Right lobe of liver (tissue), 6 donors: Measurements from ENCODE around the gene HDX. TPM values are rescaled to one million over a fixed set of nuclear protein-coding genes. Genes with fewer than 3 reads are reported as not detected.
"Not testable (repeated sequence)": the region's sequence is repeated elsewhere in the genome, so short reads cannot be mapped to it uniquely, and the experiment has no call there.

Experiments
- ATAC-seq, 4 donors: fragments of 200-7000 bp; cut with Tn5 transposase; one replicate each; pipeline ENCODE4 v1.9.1; 2020; ENCODE audit warnings: mild to moderate bottlenecking in 4 of 4, moderate library complexity in 4 of 4
- DNase-seq, 3 donors: peaks; one replicate each; pipeline ENCODE4 v3.0.0-alpha.2; 2020
- H3K27ac ChIP-seq, 3 donors: fragments of 200-600 bp; one replicate each; pipeline ENCODE4 v1.8.0; 2022
- H3K27me3 ChIP-seq, 2 donors: fragments of 200-600 bp; one replicate each; pipeline ENCODE4 v1.8.0; 2022
- H3K36me3 ChIP-seq, 4 donors: fragments of 200-600 bp; sonication (generic) in 1 of 4; one replicate each; pipeline versions ENCODE4 v1.5.1 to v1.8.0; 2017 to 2022; ENCODE audit warnings: control low read depth in 1 of 4
- H3K4me1 ChIP-seq, 4 donors: fragments of 200-600 bp; sonication (generic) in 1 of 4; one replicate each; pipeline versions ENCODE4 v1.5.1 to v1.8.0; 2017 to 2022; ENCODE audit warnings: control low read depth in 1 of 4
- H3K4me3 ChIP-seq, 3 donors: fragments of 200-600 bp; one replicate each; pipeline ENCODE4 v1.8.0; 2022
- H3K9me3 ChIP-seq, 4 donors: fragments of 200-600 bp; sonication (generic) in 1 of 4; one replicate each; pipeline versions ENCODE4 v1.5.1 to v1.8.0; 2017 to 2022; ENCODE audit warnings: control low read depth in 1 of 4
- POLR2A ChIP-seq: fragments of 450-650 bp; IDR thresholded peaks from one replicate; pipeline ENCODE4 v1.6.1; 2017; ENCODE audit warnings: antibody characterized with exemption, mild to moderate bottlenecking
- WGBS: methylation state at CpG from one replicate; pipeline ENCODE4 v1.1.6; 2018; ENCODE audit warnings: low coverage, low lambda C conversion rate; ENCODE audit not compliant: insufficient coverage; ENCODE audit errors: missing lambda C conversion rate; 5-methylcytosine and 5-hydroxymethylcytosine counted together
- intact Hi-C, 2 donors: fragments of 100-400 bp; cut with DNase I; formaldehyde crosslinking; loops; one replicate each; pipeline versions ENCODE4 v1.11.2 to v1.14.1; 2022
- long read RNA-seq: library from polyadenylated mRNA; unstranded; transcript quantifications from one replicate; pipeline ENCODE4 v2.0.0, GENCODE V29; 2019
- total RNA-seq, 6 experiments: library from RNA; depleted of rRNA in 2 of 6; stranded (reverse); fragments of >200 nt in 2 of 6; fragmentation: NEBNext Ultra II Directional in 3 of 6; extraction: Animal tissue kit (Norgen Biotek cat#: 25700) in 3 of 6; gene quantifications; one replicate each; pipeline versions ENCODE4 v1.1.0 to v1.2.4, GENCODE V29; 2016 to 2023
- TF ChIP-seq, protein P1 (sequence below), 4 donors: fragments of 200-600 bp in 3 of 4; fragments of 450-650 bp in 1 of 4; IDR thresholded peaks; one replicate each; pipeline versions ENCODE4 v1.5.1 to v1.8.0; 2016 to 2022; ENCODE audit warnings: antibody characterized with exemption in 4 of 4, mild to moderate bottlenecking in 2 of 4
- donor health status: DM: no; HTN: yes; CAD: no.
- donor health status: DM: no; HTN: no; CAD: no.
- donor health status: DM: no; HTN: no; CAD: no.
- donor health status: DM: no; HTN: yes; CAD: no.
- donor health status: DM: no; HTN: yes; CAD: no.

Gene HDX, protein sequence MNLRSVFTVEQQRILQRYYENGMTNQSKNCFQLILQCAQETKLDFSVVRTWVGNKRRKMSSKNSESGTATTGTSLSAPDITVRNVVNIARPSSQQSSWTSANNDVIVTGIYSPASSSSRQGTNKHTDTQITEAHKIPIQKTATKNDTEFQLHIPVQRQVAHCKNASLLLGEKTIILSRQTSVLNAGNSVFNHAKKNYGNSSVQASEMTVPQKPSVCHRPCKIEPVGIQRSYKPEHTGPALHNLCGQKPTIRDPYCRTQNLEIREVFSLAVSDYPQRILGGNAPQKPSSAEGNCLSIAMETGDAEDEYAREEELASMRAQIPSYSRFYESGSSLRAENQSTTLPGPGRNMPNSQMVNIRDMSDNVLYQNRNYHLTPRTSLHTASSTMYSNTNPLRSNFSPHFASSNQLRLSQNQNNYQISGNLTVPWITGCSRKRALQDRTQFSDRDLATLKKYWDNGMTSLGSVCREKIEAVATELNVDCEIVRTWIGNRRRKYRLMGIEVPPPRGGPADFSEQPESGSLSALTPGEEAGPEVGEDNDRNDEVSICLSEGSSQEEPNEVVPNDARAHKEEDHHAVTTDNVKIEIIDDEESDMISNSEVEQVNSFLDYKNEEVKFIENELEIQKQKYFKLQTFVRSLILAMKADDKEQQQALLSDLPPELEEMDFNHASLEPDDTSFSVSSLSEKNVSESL
- 1 to 10 TPM in 5 of 6 experiments, under 1 TPM in 1; 0.62 to 4.2 (median 2.1) TPM for total RNA-seq
- long read RNA-seq, result 0 reads

DNA sequence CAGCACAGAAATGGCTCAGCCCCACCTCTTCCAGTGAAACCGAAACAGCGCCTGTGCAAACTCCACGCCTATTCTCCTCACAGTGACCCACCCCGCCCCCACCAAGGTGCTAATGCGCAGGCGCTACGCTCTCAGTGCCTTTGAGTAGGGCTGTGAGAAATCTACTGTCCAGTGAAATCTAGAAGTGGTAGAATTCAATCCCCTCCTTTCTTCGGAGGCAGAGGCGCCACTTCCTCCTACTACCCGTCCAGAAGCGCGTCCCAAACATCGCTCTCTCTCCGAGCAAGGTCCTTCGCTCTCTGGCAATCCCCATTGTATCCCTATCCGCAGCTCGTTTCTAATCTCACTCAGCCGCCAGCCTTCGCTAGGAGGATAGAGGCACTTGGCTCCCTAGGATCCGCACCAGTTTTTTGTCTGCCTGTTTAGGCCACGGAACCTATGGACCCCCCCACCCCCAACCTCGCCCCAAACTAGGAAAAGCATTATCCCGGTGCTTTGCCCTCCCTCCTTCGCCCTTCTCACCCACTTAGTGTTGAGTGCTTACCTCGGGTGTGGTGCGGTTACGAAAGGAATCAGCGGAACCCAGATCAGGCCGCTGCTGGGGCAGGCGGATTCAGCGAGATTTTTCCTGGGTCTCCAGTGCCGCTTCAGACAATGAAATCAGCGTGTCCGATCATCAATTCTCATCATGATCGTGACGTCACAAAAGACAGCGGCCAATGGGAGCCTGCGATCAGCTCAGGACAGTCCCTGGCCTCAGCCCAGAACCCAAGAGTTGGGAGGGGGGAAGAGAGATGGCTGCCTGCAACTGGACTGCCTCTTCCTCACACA is at the start of gene HDX:
HDX (minus strand) TSS at position 656 of the 831 bp plus-strand sequence. CDS start 27,056 bp downstream, outside the sequence.
- peak; percentile 98 to 100 (median 99) for ATAC-seq
- DNase-seq, result peak; percentile 85 to 89 (median 88)
- Histone ChIP-seq H3K36me3 (no peaks in the 10 kb centered on the region), H3K27me3 (no peaks in the 10 kb centered on the region), H3K4me3 (peak within 1 kb of the TSS; percentile 40 to 59 (median 56)), H3K27ac (peak within 1 kb of the TSS; percentile 72 to 93 (median 76)), H3K9me3 (no peaks in the 10 kb centered on the region), H3K4me1 (no peaks in the 10 kb centered on the region)
- intact Hi-C loops, result no loop called here
- TF ChIP-seq, protein P1, sequence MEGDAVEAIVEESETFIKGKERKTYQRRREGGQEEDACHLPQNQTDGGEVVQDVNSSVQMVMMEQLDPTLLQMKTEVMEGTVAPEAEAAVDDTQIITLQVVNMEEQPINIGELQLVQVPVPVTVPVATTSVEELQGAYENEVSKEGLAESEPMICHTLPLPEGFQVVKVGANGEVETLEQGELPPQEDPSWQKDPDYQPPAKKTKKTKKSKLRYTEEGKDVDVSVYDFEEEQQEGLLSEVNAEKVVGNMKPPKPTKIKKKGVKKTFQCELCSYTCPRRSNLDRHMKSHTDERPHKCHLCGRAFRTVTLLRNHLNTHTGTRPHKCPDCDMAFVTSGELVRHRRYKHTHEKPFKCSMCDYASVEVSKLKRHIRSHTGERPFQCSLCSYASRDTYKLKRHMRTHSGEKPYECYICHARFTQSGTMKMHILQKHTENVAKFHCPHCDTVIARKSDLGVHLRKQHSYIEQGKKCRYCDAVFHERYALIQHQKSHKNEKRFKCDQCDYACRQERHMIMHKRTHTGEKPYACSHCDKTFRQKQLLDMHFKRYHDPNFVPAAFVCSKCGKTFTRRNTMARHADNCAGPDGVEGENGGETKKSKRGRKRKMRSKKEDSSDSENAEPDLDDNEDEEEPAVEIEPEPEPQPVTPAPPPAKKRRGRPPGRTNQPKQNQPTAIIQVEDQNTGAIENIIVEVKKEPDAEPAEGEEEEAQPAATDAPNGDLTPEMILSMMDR (IDR thresholded peaks at IDR 0.05), result no peak
- peak; percentile 40 for TF ChIP-seq POLR2A
- 25% methylated on average over 20 of the region's 38 CpGs for WGBS

DNA sequence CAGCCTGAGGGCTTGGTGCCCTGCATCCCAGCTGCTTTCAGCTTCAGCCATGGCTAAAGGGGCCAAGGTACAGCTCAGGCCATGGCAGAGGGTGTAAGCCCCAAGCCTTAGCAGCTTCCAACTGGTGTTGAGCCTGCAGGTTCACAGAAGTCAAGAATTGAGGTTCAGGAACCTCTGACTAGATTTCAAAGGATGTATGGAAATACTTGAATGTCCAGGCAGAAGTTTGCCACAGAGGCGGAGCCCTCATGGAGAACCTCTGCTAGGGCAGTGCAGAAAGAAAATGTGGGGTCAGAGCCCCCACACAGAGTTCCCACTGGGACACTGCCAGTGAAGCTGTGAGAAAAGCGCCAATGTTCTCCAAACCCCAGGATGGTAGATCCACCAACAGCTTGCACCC is 39.1 kb upstream of the HDX start:
- H3K4me1 ChIP-seq, H3K9me3 ChIP-seq, H3K4me3 ChIP-seq, ATAC-seq, H3K36me3 ChIP-seq, H3K27me3 ChIP-seq, intact Hi-C loops, DNase-seq, H3K27ac ChIP-seq: not testable (repeated sequence)
- 100% methylated on average over 1 of the region's 2 CpGs for WGBS

DNA sequence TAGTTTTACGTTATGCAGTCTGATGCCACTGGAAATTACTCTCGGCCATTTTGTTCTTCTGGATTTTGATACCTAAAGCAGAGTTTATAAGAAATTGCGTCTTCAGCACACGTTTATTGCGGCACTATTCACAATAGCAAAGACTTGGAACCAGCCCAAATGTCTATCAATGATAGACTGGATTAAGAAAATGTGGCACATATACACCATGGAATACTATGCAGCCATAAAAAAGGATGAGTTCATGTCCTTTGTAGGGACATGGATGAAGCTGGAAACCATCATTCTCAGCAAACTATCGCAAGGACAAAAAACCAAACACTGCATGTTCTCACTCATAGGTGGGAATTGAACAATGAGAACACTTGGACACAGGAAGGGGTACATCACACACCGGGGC is 35.4 kb upstream of the HDX start:
- intact Hi-C loops, ATAC-seq, DNase-seq, H3K36me3 ChIP-seq, H3K4me3 ChIP-seq, H3K27ac ChIP-seq, H3K9me3 ChIP-seq, H3K27me3 ChIP-seq, H3K4me1 ChIP-seq: not testable (repeated sequence)
- 82% methylated on average over 6 of the region's 7 CpGs for WGBS

DNA sequence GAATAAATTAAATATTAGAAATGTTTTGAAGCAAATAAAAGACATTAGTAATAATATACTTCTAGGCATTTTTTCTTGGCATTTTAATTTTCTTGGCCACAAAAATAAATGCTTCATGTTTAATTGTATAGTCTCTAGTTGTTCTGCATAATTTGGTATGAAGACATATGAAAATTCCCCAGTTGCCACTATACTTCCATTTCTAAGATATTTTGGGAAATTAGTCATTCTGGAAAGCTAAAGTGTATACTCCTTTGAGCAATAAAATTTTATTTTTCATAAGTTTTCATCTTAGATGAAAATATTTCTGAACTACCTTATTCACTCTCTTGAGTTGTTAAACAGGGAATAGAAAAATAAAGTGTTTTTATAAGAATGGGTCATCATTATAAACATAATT is 13.8 kb downstream of the HDX start:
- intact Hi-C loops, result no loop called here
- Histone ChIP-seq H3K27ac (no peak overlapping the region), H3K27me3 (no peaks in the 10 kb centered on the region), H3K4me1 (no peaks in the 10 kb centered on the region), H3K4me3 (no peak overlapping the region), H3K36me3 (no peaks in the 10 kb centered on the region), H3K9me3 (no peaks in the 10 kb centered on the region)
- DNase-seq (no peak), ATAC-seq (no peak)
- TF ChIP-seq POLR2A, result no peak
- TF ChIP-seq, protein P1 (IDR thresholded peaks at IDR 0.05), result no peak

DNA sequence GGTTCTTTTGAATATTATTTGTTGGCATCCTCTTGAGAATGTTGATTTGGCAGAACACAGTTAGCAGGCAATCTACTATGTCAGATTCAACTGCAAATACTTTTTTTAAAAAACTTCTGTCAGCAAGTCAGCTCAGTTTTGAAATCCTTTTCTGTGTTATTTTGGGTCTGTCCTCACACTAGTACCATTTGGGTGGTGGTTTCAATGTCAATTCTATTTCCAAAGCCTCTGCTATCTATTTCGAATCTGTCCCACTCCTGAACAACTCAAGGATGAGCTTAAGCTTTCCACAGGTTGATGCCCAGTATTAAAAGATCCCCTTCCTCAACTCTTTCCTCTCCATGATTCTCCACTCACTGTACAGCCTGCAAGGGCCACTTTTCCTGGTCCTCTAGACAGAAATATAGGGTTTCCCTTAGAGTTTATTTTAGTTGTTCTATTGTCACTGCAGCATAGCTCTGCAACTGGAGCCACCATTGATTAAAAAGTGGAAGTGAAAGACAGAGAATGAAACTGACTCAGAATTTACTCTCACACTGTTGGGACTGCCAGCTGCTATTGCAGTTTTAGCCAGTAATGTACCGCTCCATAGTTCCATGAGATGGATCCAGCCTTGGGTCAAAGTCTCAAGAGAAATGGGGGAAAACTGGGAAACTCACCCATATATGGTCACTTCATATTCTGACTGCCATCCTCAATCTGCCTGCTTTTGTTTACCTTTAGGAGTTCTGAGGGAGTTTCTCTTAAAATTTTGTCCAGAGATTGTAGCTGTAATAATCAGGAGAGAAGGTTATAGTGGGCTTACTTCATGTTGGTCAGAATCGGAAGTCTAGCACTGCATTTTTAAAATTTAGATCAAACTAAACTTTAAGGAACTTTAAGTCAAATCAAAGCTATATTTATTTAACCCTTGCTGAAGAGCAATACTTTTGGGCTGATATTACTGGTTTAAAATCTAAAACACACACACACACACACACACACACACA is 14.6 kb downstream of the HDX start:
- no peak for TF ChIP-seq POLR2A
- TF ChIP-seq, protein P1 (IDR thresholded peaks at IDR 0.05), result no peak
- H3K4me3 ChIP-seq, result no peak overlapping the region
- no peak overlapping the region for H3K27ac ChIP-seq
- no peaks in the 10 kb centered on the region for H3K36me3 ChIP-seq
- DNase-seq (no peak), ATAC-seq (peak in 2 of 4 donors; percentile 20 to 52)
- no peaks in the 10 kb centered on the region for H3K4me1 ChIP-seq
- H3K9me3 ChIP-seq, result no peaks in the 10 kb centered on the region
- intact Hi-C loops, result no loop called here
- 56% methylated on average over 3 of the region's 3 CpGs for whole genome bisulfite sequencing
- H3K27me3 ChIP-seq, result no peaks in the 10 kb centered on the region
